Measurements from ENCODE around the gene VWC2L.

VWC2L gene

GRCh38 chr2:214542295-214542694, 131.4 kb downstream of the VWC2L start:
- no peak for DNase-seq (ENCODE audit: low read depth, low spot score)

GRCh38 chr2:214542866-214543265, 132.0 kb downstream of the VWC2L start:
- no peak for DNase-seq (ENCODE audit: low read depth, low spot score)

GRCh38 chr2:214543386-214543955, 132.6 kb downstream of the VWC2L start:
- DNase-seq (ENCODE audit: low read depth, low spot score), result no peak

GRCh38 chr2:214545898-214546542, 135.2 kb downstream of the VWC2L start:
- DNase-seq (ENCODE audit: low read depth, low spot score), result no peak

- DNase-seq (ENCODE audit: low read depth, low spot score), result no peak
Measured at GRCh38 chr2:214547931-214548330, 137.1 kb downstream of the VWC2L start.

- no peak for DNase-seq (ENCODE audit: low read depth, low spot score)
Measured at GRCh38 chr2:214549946-214550345, 139.1 kb downstream of the VWC2L start.

GRCh38 chr2:214550786-214551185, 139.9 kb downstream of the VWC2L start:
- DNase-seq (ENCODE audit: low read depth, low spot score), result no peak

- DNase-seq (ENCODE audit: low read depth, low spot score), result no peak
Measured at GRCh38 chr2:214557884-214558283, 147.0 kb downstream of the VWC2L start.

GRCh38 chr2:214558341-214558740, 147.5 kb downstream of the VWC2L start:
- no peak for DNase-seq (ENCODE audit: low read depth, low spot score)

- no peak for DNase-seq (ENCODE audit: low read depth, low spot score)
Measured at GRCh38 chr2:214560176-214560575, 149.3 kb downstream of the VWC2L start.

GRCh38 chr2:214560618-214561190, 149.8 kb downstream of the VWC2L start:
- no peak for DNase-seq (ENCODE audit: low read depth, low spot score)

- no peak for DNase-seq (ENCODE audit: low read depth, low spot score)
Measured at GRCh38 chr2:214565246-214565645, 154.4 kb downstream of the VWC2L start.

GRCh38 chr2:214566457-214566856, 155.6 kb downstream of the VWC2L start:
- DNase-seq (ENCODE audit: low read depth, low spot score), result no peak

- DNase-seq (ENCODE audit: low read depth, low spot score), result no peak
Measured at GRCh38 chr2:214569419-214570035, 158.7 kb downstream of the VWC2L start.

- no peak for DNase-seq (ENCODE audit: low read depth, low spot score)
Measured at GRCh38 chr2:214574084-214574781, 163.4 kb downstream of the VWC2L start.

GRCh38 chr2:214575030-214575429, 164.2 kb downstream of the VWC2L start:
- no peak for DNase-seq (ENCODE audit: low read depth, low spot score)

- DNase-seq (ENCODE audit: low read depth, low spot score), result no peak
Measured at GRCh38 chr2:214575465-214575864, 164.6 kb downstream of the VWC2L start.

- no peak for DNase-seq (ENCODE audit: low read depth, low spot score)
Measured at GRCh38 chr2:214577769-214578168, 166.9 kb downstream of the VWC2L start.

GRCh38 chr2:214578442-214578841, 167.6 kb downstream of the VWC2L start:
- DNase-seq (ENCODE audit: low read depth, low spot score), result no peak

- no peak for DNase-seq (ENCODE audit: low read depth, low spot score)
Measured at GRCh38 chr2:214579035-214579434, 168.2 kb downstream of the VWC2L start.

GRCh38 chr2:214587442-214587841, 176.6 kb downstream of the VWC2L start:
- DNase-seq (ENCODE audit: low read depth, low spot score), result no peak

GRCh38 chr2:214591366-214591765, 180.5 kb downstream of the VWC2L start:
- DNase-seq (ENCODE audit: low read depth, low spot score), result no peak

All from brain pericyte (primary cell).